BJ (cell line): ENCODE results near the gene PARD6B. TPM values are rescaled to one million over a fixed set of nuclear protein-coding genes. Genes with fewer than 3 reads are reported as not detected.
"Not testable (repeated sequence)": the region's sequence is repeated elsewhere in the genome, so short reads cannot be mapped to it uniquely, and the experiment has no call there.

Experiments
- CTCF ChIA-PET: fragments of 350-600 bp; formaldehyde crosslinking; extraction: SDS; loops from one replicate; lab custom pipeline; 2021; ENCODE audit warnings: antibody characterized with exemption, inconsistent platforms; lab: Yijun Ruan, JAX
- POLR2A ChIA-PET: fragments of 300-600 bp; sonication (Branson Sonifier 250); formaldehyde crosslinking; extraction: SDS; loops from one replicate; lab custom pipeline; 2021; ENCODE audit warnings: antibody characterized with exemption; lab: Charles Lee
- DNase-seq: peaks from one replicate; pipeline ENCODE4 v3.0.0-alpha.2; 2011; ENCODE audit warnings: low read depth
- H3K27me3 ChIP-seq: 2 replicates; pipeline ENCODE4 v1.6.0; 2011; ENCODE audit warnings: low read length; ENCODE audit not compliant: control insufficient read depth, insufficient read depth
- H3K36me3 ChIP-seq: 2 replicates; pipeline ENCODE4 v1.5.1; 2011; ENCODE audit warnings: low read length; ENCODE audit not compliant: control insufficient read depth, insufficient read depth
- H3K4me3 ChIP-seq: 2 replicates; pipeline ENCODE4 v1.5.1; 2011; ENCODE audit warnings: low read depth, mild to moderate bottlenecking, control low read depth, low read length
- CTCF ChIP-seq: IDR thresholded peaks from 2 replicates; pipeline ENCODE4 v1.5.1; 2011; ENCODE audit warnings: low read depth, mild to moderate bottlenecking, control low read depth, inconsistent platforms, low read length, moderate library complexity; ENCODE audit not compliant: insufficient read depth
- polyA plus RNA-seq: library from polyadenylated mRNA; depleted of rRNA; stranded (reverse); fragments of >200 nt; gene quantifications from 2 replicates; pipeline ENCODE4 v1.2.3, GENCODE V29; 2011

PARD6B gene
- polyA plus RNA-seq, 1 experiment: 0.11 TPM

- no peak for TF ChIP-seq CTCF
- no peak overlapping the region for H3K4me3 ChIP-seq
- DNase-seq: no peak
- POLR2A ChIA-PET: no interaction called here
- no peaks in the 10 kb centered on the region for H3K36me3 ChIP-seq
- CTCF ChIA-PET: interaction anchor here (0.6 to 1.1 kb wide), 2 partner anchors 9 to 23 kb away, joined by 3 read pairs; no protein-coding TSS in a partner anchor
- H3K27me3 ChIP-seq: no peaks in the 10 kb centered on the region; the same call in 1 of the 2 replicates
Observed at GRCh38 chr20:50772420-50773185, 41.2 kb downstream of the PARD6B start.

DNA sequence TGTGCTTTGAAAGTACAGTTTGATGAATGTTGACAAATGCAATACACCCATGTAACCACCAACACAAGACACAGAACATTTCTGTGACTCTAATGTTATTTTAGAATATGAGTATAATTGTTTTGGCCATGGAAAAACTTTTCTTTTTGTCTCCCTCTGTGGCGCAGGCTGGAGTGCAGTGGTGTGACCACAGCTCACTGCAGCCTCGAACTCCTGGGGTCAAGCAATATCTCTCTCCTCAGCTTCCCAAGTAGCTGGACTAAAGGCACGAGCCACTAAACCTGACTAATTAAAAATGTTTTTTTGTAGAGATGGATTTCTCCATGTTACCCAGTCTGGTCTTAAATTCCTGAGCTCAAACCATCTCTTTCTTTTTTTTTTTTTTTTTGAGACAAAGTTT is 43.1 kb downstream of the PARD6B start:
- no peaks in the 10 kb centered on the region for H3K36me3 ChIP-seq
- no peak for TF ChIP-seq CTCF
- H3K27me3 ChIP-seq: no peaks in the 10 kb centered on the region; the same call in 1 of the 2 replicates
- no peak overlapping the region for H3K4me3 ChIP-seq
- ChIA-PET CTCF (interaction anchor here (0.7 to 1.1 kb wide), 2 partner anchors 9 to 25 kb away, joined by 3 read pairs; no protein-coding TSS in a partner anchor), POLR2A (interaction anchor here (0.6 kb wide), 1 partner anchor 42 kb away, joined by 3 read pairs; no protein-coding TSS in a partner anchor)
- no peak for DNase-seq

GRCh38 chr20:50776122-50776817 is 44.9 kb downstream of the PARD6B start:
- Histone ChIP-seq H3K36me3 (no peaks in the 10 kb centered on the region), H3K27me3 (no peaks in the 10 kb centered on the region; the same call in 1 of the 2 replicates), H3K4me3 (no peak overlapping the region)
- POLR2A ChIA-PET: no interaction called here
- CTCF ChIA-PET: interaction anchor here (1.7 to 1.9 kb wide), 2 partner anchors 12 to 18 kb away, joined by 4 to 6 read pairs; partner anchors contain the start of gene BCAS4
- TF ChIP-seq CTCF: no peak
- no peak for DNase-seq

- TF ChIP-seq CTCF: no peak
- ChIA-PET POLR2A (no interaction called here), CTCF (interaction anchor here (0.7 to 2.3 kb wide), 5 partner anchors 11 to 233 kb away, joined by 3 to 11 read pairs (median 4); partner anchors contain the start of gene BCAS4)
- Histone ChIP-seq H3K4me3 (no peak overlapping the region), H3K36me3 (no peaks in the 10 kb centered on the region), H3K27me3 (no peaks in the 10 kb centered on the region; the same call in none of the 2 replicates)
- DNase-seq: no peak
Observed at GRCh38 chr20:50777373-50777772, 46.0 kb downstream of the PARD6B start.

- DNase-seq, H3K27me3 ChIP-seq, POLR2A ChIA-PET, H3K36me3 ChIP-seq, H3K4me3 ChIP-seq: not testable (repeated sequence)
- CTCF ChIA-PET: interaction anchor here (1.2 to 2.4 kb wide), 5 partner anchors 9 to 153 kb away, joined by 5 to 11 read pairs (median 7); no protein-coding TSS in a partner anchor
Observed at GRCh38 chr20:50778994-50779393, 47.6 kb downstream of the PARD6B start.
